ENCODE measurements around the gene CIRBP. TPM values are rescaled to one million over a fixed set of nuclear protein-coding genes. Genes with fewer than 3 reads are reported as not detected.

CIRBP gene
- total and polyA plus RNA-seq, 2 of the 13 experiments (the other 11 are each of a cell fraction or from before 2014, with no cell fraction given) = 133 to 140 TPM

- TF ChIP-seq AFF4 (CRISPR knock-in tag; IDR thresholded peaks at IDR 0.05) = no peak
- no peak for TF ChIP-seq GPN1 (CRISPR knock-in tag; IDR thresholded peaks at IDR 0.05; ENCODE audit: borderline replicate concordance)
- no peak for TF ChIP-seq HNRNPUL1 (IDR thresholded peaks at IDR 0.05; ENCODE audit: low read depth, low read length)
- no peak for TF ChIP-seq GLMP (CRISPR knock-in tag; IDR thresholded peaks at IDR 0.05; ENCODE audit: borderline replicate concordance)
- TF ChIP-seq KLF13 (CRISPR knock-in tag; IDR thresholded peaks at IDR 0.05) = peak; percentile 76; the same call in 1 of the 2 replicates
- no peak for TF ChIP-seq GFI1 (CRISPR knock-in tag; IDR thresholded peaks at IDR 0.05; ENCODE audit: borderline replicate concordance)
- no peak for TF ChIP-seq ZNF430 (CRISPR knock-in tag; IDR thresholded peaks at IDR 0.05)
- no peak for TF ChIP-seq NFIC (IDR thresholded peaks at IDR 0.05; ENCODE audit: low read length)
- TF ChIP-seq MED8 (CRISPR knock-in tag; IDR thresholded peaks at IDR 0.05; ENCODE audit: insufficient replicate concordance) = no peak
- TF ChIP-seq ELF4 (CRISPR knock-in tag; IDR thresholded peaks at IDR 0.05; ENCODE audit: borderline replicate concordance) = no peak
- TF ChIP-seq ZBTB10 (CRISPR knock-in tag; IDR thresholded peaks at IDR 0.05; ENCODE audit: borderline replicate concordance) = 0 out of 2 replicates have a peak, but pooled peaks have one; percentile 66
- TF ChIP-seq PRDM10 (CRISPR knock-in tag; IDR thresholded peaks at IDR 0.05; ENCODE audit: low read depth) = 0 out of 2 replicates have a peak, but pooled peaks have one; percentile 46
- no peak for TF ChIP-seq ZNF776 (CRISPR knock-in tag; IDR thresholded peaks at IDR 0.05)
These were observed 4.1 kb upstream of the CIRBP start (continued) for GRCh38 chr19:1264801-1265614.

Data from HepG2 (cell line).